ENCODE measurements around the gene RIOX2.

DNA sequence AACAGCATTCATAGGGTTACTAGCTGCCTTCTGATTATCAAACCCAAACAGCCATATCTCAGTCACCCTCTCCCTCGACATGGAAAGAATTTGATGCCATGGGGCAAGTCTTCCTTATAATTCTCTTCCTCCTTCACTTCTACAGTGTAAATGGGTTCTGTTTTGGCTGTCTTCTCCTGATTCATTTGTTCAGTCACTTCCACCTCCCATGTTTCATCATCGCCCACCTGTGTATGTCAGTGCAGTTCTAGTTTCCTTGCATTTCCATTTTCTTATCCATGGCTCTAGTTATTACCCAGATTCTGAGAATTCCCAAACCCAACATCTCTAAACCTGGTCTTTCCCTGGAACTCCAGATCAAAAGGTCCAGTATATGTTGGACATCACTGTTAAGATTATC lies 41.0 kb downstream of the RIOX2 start:
- TF ChIP-seq, protein P1, sequence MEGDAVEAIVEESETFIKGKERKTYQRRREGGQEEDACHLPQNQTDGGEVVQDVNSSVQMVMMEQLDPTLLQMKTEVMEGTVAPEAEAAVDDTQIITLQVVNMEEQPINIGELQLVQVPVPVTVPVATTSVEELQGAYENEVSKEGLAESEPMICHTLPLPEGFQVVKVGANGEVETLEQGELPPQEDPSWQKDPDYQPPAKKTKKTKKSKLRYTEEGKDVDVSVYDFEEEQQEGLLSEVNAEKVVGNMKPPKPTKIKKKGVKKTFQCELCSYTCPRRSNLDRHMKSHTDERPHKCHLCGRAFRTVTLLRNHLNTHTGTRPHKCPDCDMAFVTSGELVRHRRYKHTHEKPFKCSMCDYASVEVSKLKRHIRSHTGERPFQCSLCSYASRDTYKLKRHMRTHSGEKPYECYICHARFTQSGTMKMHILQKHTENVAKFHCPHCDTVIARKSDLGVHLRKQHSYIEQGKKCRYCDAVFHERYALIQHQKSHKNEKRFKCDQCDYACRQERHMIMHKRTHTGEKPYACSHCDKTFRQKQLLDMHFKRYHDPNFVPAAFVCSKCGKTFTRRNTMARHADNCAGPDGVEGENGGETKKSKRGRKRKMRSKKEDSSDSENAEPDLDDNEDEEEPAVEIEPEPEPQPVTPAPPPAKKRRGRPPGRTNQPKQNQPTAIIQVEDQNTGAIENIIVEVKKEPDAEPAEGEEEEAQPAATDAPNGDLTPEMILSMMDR (conservative IDR thresholded peaks at IDR 0.05 in 1 of 2, IDR thresholded peaks at IDR 0.05 in 1 of 2; ENCODE audit: low read depth in 1 of 2, low read length in 2 of 2): no peak
- no peak for TF ChIP-seq EZH2 (IDR thresholded peaks at IDR 0.05; ENCODE audit: low read length, missing control alignments)

Data from fibroblast of lung (primary cell).